ENCODE data around the gene DNA2. TPM values are rescaled to one million over a fixed set of nuclear protein-coding genes. Genes with fewer than 3 reads are reported as not detected.

The DNA2 gene
- total RNA-seq, 1 experiment from 2014 or later: 6.9 TPM

DNA sequence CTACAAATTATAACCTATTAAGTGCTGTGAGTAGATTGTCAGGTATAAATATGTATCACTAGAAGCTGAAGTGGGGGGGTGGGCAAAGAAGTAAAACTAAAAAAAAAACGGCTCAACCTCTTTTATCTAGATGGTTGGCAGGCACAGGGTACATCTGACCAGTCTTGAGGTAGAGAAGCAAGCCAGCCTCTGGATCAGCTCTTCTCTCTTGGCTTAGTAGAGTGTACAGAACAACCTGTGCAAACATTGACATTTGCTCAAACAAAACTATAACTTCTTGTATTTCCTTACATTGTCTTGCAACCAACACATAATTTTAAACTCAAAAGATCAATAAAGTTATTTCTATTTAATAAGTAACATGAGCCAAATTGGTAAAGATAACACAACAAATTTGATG is 25.6 kb downstream of the DNA2 start:
- intact Hi-C loops (cut with micrococcal nuclease): no loop called here
- TF ChIP-seq, protein P1, sequence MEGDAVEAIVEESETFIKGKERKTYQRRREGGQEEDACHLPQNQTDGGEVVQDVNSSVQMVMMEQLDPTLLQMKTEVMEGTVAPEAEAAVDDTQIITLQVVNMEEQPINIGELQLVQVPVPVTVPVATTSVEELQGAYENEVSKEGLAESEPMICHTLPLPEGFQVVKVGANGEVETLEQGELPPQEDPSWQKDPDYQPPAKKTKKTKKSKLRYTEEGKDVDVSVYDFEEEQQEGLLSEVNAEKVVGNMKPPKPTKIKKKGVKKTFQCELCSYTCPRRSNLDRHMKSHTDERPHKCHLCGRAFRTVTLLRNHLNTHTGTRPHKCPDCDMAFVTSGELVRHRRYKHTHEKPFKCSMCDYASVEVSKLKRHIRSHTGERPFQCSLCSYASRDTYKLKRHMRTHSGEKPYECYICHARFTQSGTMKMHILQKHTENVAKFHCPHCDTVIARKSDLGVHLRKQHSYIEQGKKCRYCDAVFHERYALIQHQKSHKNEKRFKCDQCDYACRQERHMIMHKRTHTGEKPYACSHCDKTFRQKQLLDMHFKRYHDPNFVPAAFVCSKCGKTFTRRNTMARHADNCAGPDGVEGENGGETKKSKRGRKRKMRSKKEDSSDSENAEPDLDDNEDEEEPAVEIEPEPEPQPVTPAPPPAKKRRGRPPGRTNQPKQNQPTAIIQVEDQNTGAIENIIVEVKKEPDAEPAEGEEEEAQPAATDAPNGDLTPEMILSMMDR (IDR thresholded peaks at IDR 0.05; ENCODE audit: unreplicated experiment): no peak
- no TSS peak for BruUV-seq (replicated peaks)
- no peaks in the 10 kb centered on the region for H3K9me3 Mint-ChIP-seq (ENCODE audit: unreplicated experiment)
- POLR2A ChIA-PET: no interaction called here
- H3K4me3 Mint-ChIP-seq (ENCODE audit: unreplicated experiment): no peak overlapping the region
- H3K4me1 Mint-ChIP-seq (ENCODE audit: insufficient read depth, unreplicated experiment): peaks cover 5% of the 10 kb centered on the region
- DNase-seq (ENCODE audit: unreplicated experiment): no peak
- no peaks in the 10 kb centered on the region for H3K27me3 Mint-ChIP-seq (ENCODE audit: insufficient read depth, unreplicated experiment)
- H3K36me3 Mint-ChIP-seq (ENCODE audit: insufficient read depth, unreplicated experiment): peaks cover 28% of the 10 kb centered on the region
- no peak overlapping the region for H3K27ac Mint-ChIP-seq (ENCODE audit: low read depth, unreplicated experiment)
- CTCF ChIA-PET: interaction anchor here (0.5 to 1.6 kb wide), 4 partner anchors 18 to 392 kb away, joined by 3 to 4 read pairs (median 4); no protein-coding TSS in a partner anchor

DNA sequence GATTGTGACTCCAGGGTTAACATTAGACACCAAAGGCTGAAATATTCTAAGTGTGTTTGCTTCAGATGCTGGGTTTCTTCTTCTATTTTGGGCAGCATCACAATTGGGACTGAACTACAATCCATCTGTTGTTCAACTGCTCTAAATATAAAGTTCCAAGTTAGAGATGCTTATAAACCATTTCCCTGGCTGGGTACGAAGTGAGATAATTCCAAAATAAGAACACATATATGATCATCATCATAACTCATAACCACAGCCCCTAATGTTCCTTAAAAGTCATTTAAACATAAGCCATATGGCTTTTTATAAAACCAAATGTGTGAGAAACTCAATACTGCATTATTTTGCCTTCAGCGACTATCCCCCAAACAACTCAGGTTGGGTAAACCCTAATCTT is 28.8 kb downstream of the DNA2 start:
- BruUV-seq (replicated peaks): no TSS peak
- no peaks in the 10 kb centered on the region for H3K4me1 Mint-ChIP-seq (ENCODE audit: insufficient read depth, unreplicated experiment)
- no peak for DNase-seq (ENCODE audit: unreplicated experiment)
- peaks cover 23% of the 10 kb centered on the region for H3K36me3 Mint-ChIP-seq (ENCODE audit: insufficient read depth, unreplicated experiment)
- H3K4me3 Mint-ChIP-seq (ENCODE audit: unreplicated experiment): no peak overlapping the region
- no peak overlapping the region for H3K27ac Mint-ChIP-seq (ENCODE audit: low read depth, unreplicated experiment)
- CTCF ChIA-PET: interaction anchor here (0.8 kb wide), 1 partner anchor 606 kb away, joined by 4 read pairs; no protein-coding TSS in a partner anchor
- no peaks in the 10 kb centered on the region for H3K27me3 Mint-ChIP-seq (ENCODE audit: insufficient read depth, unreplicated experiment)
- POLR2A ChIA-PET: no interaction called here
- TF ChIP-seq, protein P1 (IDR thresholded peaks at IDR 0.05; ENCODE audit: unreplicated experiment): no peak
- intact Hi-C loops (cut with micrococcal nuclease): no loop called here
- no peaks in the 10 kb centered on the region for H3K9me3 Mint-ChIP-seq (ENCODE audit: unreplicated experiment)

- H3K27ac Mint-ChIP-seq (ENCODE audit: low read depth, unreplicated experiment): no peak overlapping the region
- no peak for DNase-seq (ENCODE audit: unreplicated experiment)
- intact Hi-C loops (cut with micrococcal nuclease): no loop called here
- TF ChIP-seq, protein P1 (IDR thresholded peaks at IDR 0.05; ENCODE audit: unreplicated experiment): no peak
- ChIA-PET POLR2A (interaction anchor here (0.7 kb wide), 1 partner anchor 25 kb away, joined by 3 read pairs; no protein-coding TSS in a partner anchor), CTCF (interaction anchor here (0.6 to 1.0 kb wide), 3 partner anchors 9 to 480 kb away, joined by 3 read pairs; no protein-coding TSS in a partner anchor)
- H3K27me3 Mint-ChIP-seq (ENCODE audit: insufficient read depth, unreplicated experiment): no peaks in the 10 kb centered on the region
- H3K9me3 Mint-ChIP-seq (ENCODE audit: unreplicated experiment): no peaks in the 10 kb centered on the region
- no peak overlapping the region for H3K4me3 Mint-ChIP-seq (ENCODE audit: unreplicated experiment)
- BruUV-seq (replicated peaks): no TSS peak
- H3K36me3 Mint-ChIP-seq (ENCODE audit: insufficient read depth, unreplicated experiment): peaks cover 17% of the 10 kb centered on the region
- H3K4me1 Mint-ChIP-seq (ENCODE audit: insufficient read depth, unreplicated experiment): no peaks in the 10 kb centered on the region
Measured at GRCh38 chr10:68440898-68441297, 30.9 kb downstream of the DNA2 start.

DNA sequence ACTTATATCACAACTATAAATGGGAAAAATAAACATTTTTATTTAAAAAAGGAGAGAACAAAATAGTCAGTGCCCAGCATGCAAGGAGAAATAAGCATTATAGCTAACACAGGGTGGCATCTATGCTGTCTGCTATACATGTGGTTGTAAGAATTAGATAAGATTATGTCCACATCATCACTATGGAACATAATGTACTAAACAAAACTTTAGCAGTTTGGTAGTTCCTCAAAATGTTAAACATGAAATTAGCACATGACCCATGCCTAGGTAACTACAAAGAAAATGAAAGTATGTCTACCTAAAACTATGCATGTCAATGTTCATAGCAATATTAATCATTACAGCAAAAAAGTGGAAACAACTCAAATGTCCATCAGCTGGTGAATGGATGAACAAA is 36.0 kb downstream of the DNA2 start:
- CTCF ChIA-PET: no interaction called here
- Mint-ChIP-seq H3K4me3 (ENCODE audit: unreplicated experiment) (no peak overlapping the region), H3K27ac (ENCODE audit: low read depth, unreplicated experiment) (no peak overlapping the region), H3K27me3 (ENCODE audit: insufficient read depth, unreplicated experiment) (no peaks in the 10 kb centered on the region), H3K4me1 (ENCODE audit: insufficient read depth, unreplicated experiment) (no peaks in the 10 kb centered on the region), H3K36me3 (ENCODE audit: insufficient read depth, unreplicated experiment) (peaks cover 5% of the 10 kb centered on the region), H3K9me3 (ENCODE audit: unreplicated experiment) (no peaks in the 10 kb centered on the region)
- no peak for DNase-seq (ENCODE audit: unreplicated experiment)
- intact Hi-C loops (cut with micrococcal nuclease): no loop called here
- POLR2A ChIA-PET: interaction anchor here (0.6 kb wide), 1 partner anchor 8 kb away, joined by 4 read pairs; no protein-coding TSS in a partner anchor
- BruUV-seq (replicated peaks): no TSS peak
- TF ChIP-seq, protein P1 (IDR thresholded peaks at IDR 0.05; ENCODE audit: unreplicated experiment): no peak

Data from MCF 10A (cell line).